Measurements from ENCODE around the gene MARCKS.

DNA sequence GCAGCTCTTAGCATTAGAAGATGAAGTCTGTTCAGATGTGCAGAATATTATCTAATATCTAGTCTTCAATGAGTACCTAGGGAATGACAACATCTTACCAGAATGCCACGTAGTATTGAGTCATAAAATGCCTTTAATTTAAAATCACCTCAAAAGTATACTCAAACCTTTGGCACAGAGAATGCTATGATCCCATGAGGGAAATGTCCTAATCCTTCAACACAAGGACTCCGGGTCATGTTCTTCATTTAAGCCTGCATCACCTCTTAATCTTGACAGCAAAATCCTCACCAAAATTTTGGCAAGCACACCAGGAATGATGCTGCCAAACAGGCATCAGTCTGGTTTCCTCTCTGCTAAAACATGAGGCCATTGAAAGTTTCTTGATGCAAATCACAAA, 23.6 kb upstream of the MARCKS start:
- TF ChIP-seq, protein P1, sequence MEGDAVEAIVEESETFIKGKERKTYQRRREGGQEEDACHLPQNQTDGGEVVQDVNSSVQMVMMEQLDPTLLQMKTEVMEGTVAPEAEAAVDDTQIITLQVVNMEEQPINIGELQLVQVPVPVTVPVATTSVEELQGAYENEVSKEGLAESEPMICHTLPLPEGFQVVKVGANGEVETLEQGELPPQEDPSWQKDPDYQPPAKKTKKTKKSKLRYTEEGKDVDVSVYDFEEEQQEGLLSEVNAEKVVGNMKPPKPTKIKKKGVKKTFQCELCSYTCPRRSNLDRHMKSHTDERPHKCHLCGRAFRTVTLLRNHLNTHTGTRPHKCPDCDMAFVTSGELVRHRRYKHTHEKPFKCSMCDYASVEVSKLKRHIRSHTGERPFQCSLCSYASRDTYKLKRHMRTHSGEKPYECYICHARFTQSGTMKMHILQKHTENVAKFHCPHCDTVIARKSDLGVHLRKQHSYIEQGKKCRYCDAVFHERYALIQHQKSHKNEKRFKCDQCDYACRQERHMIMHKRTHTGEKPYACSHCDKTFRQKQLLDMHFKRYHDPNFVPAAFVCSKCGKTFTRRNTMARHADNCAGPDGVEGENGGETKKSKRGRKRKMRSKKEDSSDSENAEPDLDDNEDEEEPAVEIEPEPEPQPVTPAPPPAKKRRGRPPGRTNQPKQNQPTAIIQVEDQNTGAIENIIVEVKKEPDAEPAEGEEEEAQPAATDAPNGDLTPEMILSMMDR (IDR thresholded peaks at IDR 0.05; ENCODE audit: low read depth, low read length): no peak
- no peak for TF ChIP-seq EZH2phosphoT487 (IDR thresholded peaks at IDR 0.05; ENCODE audit: low read depth)

All from OCI-LY3 (cell line).